ENCODE measurements around the gene ZBTB46. TPM values are rescaled to one million over a fixed set of nuclear protein-coding genes. Genes with fewer than 3 reads are reported as not detected.

The ZBTB46 gene
- total and polyA plus RNA-seq, 10 of the 15 experiments (the other 5 are each of a cell fraction or from before 2014, with no cell fraction given), result 0.15 to 0.92 (median 0.34) TPM

GRCh38 chr20:63854069-63854765, 23.2 kb upstream of the ZBTB46 start (continued):
- peak; percentile 38; the same call in 1 of the 2 replicates for TF ChIP-seq MLLT1 (IDR thresholded peaks at IDR 0.05)
- peak; percentile 41 for TF ChIP-seq CHD2 (IDR thresholded peaks at IDR 0.05; ENCODE audit: borderline replicate concordance, low read depth, low read length)
- no peak for TF ChIP-seq CHD1 (IDR thresholded peaks at IDR 0.05; ENCODE audit: low read depth, low read length)
- peak; percentile 38; the same call in 1 of the 2 replicates for TF ChIP-seq CBFB (IDR thresholded peaks at IDR 0.05; ENCODE audit: low read depth)
- TF ChIP-seq, protein P1, sequence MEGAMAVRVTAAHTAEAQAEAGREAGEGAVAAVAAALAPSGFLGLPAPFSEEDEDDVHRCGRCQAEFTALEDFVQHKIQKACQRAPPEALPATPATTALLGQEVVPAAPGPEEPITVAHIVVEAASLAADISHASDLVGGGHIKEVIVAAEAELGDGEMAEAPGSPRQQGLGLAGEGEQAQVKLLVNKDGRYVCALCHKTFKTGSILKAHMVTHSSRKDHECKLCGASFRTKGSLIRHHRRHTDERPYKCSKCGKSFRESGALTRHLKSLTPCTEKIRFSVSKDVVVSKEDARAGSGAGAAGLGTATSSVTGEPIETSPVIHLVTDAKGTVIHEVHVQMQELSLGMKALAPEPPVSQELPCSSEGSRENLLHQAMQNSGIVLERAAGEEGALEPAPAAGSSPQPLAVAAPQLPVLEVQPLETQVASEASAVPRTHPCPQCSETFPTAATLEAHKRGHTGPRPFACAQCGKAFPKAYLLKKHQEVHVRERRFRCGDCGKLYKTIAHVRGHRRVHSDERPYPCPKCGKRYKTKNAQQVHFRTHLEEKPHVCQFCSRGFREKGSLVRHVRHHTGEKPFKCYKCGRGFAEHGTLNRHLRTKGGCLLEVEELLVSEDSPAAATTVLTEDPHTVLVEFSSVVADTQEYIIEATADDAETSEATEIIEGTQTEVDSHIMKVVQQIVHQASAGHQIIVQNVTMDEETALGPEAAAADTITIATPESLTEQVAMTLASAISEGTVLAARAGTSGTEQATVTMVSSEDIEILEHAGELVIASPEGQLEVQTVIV (IDR thresholded peaks at IDR 0.05; ENCODE audit: borderline replicate concordance, partially characterized antibody), result no peak
- peak in 1 of 2 experiments; percentile 68; a peak in 2 of 3 replicates for TF ChIP-seq EGR1 (IDR thresholded peaks at IDR 0.05; ENCODE audit: borderline replicate concordance in 1 of 2, low read depth in 2 of 2, low read length in 2 of 2)
- peak; percentile 96 for TF ChIP-seq DPF2 (IDR thresholded peaks at IDR 0.05)
- peak; percentile 97 for TF ChIP-seq GATAD2B (conservative IDR thresholded peaks at IDR 0.05; ENCODE audit: low read depth)
- TF ChIP-seq SREBF2 (IDR thresholded peaks at IDR 0.05; ENCODE audit: low read length), result no peak
- peak; percentile 63 for TF ChIP-seq TCF12 (IDR thresholded peaks at IDR 0.05; ENCODE audit: low read depth, low read length)
- TF ChIP-seq SIX5 (IDR thresholded peaks at IDR 0.05; ENCODE audit: low read depth, low read length, severe bottlenecking), result no peak
- TF ChIP-seq BHLHE40 (IDR thresholded peaks at IDR 0.05; ENCODE audit: borderline replicate concordance in 1 of 2, low read depth in 2 of 2, low read length in 1 of 2), result peak in 1 of 2 experiments; percentile 79; a peak in 2 of 4 replicates
- TF ChIP-seq KAT2A (conservative IDR thresholded peaks at IDR 0.05; ENCODE audit: control insufficient read depth, low read depth, low read length), result no peak
- TF ChIP-seq NBN (IDR thresholded peaks at IDR 0.05), result 0 out of 2 replicates have a peak, but pooled peaks have one; percentile 31
- peak; percentile 36 for TF ChIP-seq MEF2B (IDR thresholded peaks at IDR 0.05; ENCODE audit: partially characterized antibody, poor library complexity, severe bottlenecking)
- peak; percentile 85 for TF ChIP-seq RELB (IDR thresholded peaks at IDR 0.05; ENCODE audit: low read depth)
- TF ChIP-seq SMARCA5 (IDR thresholded peaks at IDR 0.05), result peak; percentile 83; the same call in 1 of the 2 replicates
- TF ChIP-seq ETV6 (conservative IDR thresholded peaks at IDR 0.05 in 1 of 2, IDR thresholded peaks at IDR 0.05 in 1 of 2; ENCODE audit: borderline replicate concordance in 1 of 2, low read depth in 1 of 2), result no peak
- no peak for TF ChIP-seq NFIC (IDR thresholded peaks at IDR 0.05; ENCODE audit: low read depth, low read length)
- TF ChIP-seq LARP7 (IDR thresholded peaks at IDR 0.05), result 0 out of 2 replicates have a peak, but pooled peaks have one; percentile 41
- no peak for TF ChIP-seq RELA (IDR thresholded peaks at IDR 0.05; ENCODE audit: borderline replicate concordance, partially characterized antibody)
- TF ChIP-seq, protein P2, sequence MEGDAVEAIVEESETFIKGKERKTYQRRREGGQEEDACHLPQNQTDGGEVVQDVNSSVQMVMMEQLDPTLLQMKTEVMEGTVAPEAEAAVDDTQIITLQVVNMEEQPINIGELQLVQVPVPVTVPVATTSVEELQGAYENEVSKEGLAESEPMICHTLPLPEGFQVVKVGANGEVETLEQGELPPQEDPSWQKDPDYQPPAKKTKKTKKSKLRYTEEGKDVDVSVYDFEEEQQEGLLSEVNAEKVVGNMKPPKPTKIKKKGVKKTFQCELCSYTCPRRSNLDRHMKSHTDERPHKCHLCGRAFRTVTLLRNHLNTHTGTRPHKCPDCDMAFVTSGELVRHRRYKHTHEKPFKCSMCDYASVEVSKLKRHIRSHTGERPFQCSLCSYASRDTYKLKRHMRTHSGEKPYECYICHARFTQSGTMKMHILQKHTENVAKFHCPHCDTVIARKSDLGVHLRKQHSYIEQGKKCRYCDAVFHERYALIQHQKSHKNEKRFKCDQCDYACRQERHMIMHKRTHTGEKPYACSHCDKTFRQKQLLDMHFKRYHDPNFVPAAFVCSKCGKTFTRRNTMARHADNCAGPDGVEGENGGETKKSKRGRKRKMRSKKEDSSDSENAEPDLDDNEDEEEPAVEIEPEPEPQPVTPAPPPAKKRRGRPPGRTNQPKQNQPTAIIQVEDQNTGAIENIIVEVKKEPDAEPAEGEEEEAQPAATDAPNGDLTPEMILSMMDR (IDR thresholded peaks at IDR 0.05 in 2 of 3, conservative IDR thresholded peaks at IDR 0.05 in 1 of 3; ENCODE audit: control insufficient read depth in 2 of 3, extremely low read depth in 1 of 3, insufficient read depth in 1 of 3, low read depth in 3 of 3, low read length in 3 of 3), result no peak

Data from GM12878 (cell line).